Stimulated activated CD4-positive, alpha-beta T cell treated with anti-CD3 and anti-CD28 coated beads, Interleukin-2, amount 100 ng/mL, for 48 hours (primary cell): Measurements from ENCODE around the gene FBLN2.

Source experiments
- DNase-seq, 2 donors: peaks; one replicate each; pipeline ENCODE4 v3.0.0-alpha.2; 2020

FBLN2 gene

DNA sequence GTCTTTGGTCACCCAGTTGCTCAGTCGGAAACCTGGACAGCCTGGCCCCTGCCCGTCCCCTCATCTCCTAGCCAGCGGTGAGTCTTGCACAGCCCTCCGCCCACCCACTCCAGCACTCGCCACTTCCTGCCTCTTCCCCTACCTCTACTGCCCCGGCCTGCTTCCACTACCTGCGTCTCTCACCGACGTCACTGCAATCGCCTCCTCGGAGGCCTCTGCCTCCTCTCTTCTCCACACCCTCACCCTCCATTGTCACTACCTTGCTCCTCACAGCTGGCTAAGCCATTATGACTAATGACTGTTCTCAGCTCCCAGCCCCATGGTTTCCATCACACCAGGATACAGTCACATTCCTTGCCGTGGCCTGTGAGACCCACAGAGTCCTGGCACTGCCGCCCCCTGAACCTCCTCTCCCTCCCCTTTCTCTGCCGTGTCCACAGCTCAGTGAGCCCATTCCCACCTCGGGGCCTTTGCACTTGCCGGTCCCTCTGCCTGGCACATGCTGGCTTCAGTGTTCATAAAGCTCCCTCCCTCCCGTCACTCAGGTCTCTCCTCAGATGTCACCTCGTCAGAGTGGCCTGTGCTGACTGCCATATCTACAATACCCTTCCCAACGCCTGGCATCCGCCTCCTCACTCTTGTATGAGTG lies 104.8 kb downstream of the FBLN2 start:
- no peak for DNase-seq

- DNase-seq: no peak
Observed at GRCh38 chr3:13654330-13655060, 105.6 kb downstream of the FBLN2 start.

- peak in 1 of 2 donors; percentile 41 for DNase-seq
Observed at GRCh38 chr3:13655061-13655913, 106.4 kb downstream of the FBLN2 start.

GRCh38 chr3:13656584-13657301 lies 107.8 kb downstream of the FBLN2 start:
- no peak for DNase-seq

GRCh38 chr3:13657660-13658435 lies 108.9 kb downstream of the FBLN2 start:
- peak; percentile 67 to 69 for DNase-seq

GRCh38 chr3:13658681-13659080 lies 109.8 kb downstream of the FBLN2 start:
- DNase-seq: no peak

- no peak for DNase-seq
Observed at GRCh38 chr3:13659221-13659969, 110.5 kb downstream of the FBLN2 start.

DNA sequence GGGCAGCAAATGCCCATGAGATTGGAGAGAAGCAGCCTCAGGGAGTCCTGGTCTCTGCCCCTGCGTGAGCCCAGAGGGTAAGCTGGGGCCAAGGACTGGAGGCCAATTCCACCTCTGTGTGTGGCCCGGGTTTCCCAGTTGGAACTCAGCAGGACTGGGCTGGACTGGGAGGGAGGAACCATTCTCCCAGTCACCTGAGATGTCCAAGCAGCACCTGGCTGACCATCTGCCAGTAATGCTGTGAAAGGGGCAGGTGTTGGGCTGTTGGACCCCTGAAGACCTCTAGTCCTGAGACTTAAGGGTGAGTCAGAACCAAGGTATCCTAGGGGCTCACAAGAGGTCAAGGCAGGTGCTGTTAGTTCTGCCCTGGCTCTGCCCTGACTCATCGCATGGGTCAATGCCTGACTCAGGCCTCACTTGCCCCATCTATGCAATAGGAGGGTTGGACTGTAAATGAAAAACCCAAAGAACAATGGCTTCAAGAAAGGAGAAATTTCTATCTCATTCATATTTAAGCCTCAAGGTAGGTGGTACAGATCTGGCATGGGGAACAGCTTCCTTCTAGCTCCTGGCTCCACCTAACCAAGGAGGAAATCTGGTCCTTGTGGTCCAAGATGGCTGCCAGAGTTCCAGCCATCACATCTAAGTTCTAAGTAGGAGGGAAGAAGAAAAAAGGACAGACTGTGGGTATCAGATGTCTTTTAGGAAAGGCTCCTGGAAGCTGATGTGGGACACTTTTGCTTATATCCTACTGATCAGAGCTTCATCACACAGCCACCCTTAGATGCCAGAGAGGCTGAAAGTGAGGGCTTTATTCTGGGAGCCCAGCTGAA lies 111.3 kb downstream of the FBLN2 start:
- DNase-seq: no peak

GRCh38 chr3:13661121-13661520 lies 112.2 kb downstream of the FBLN2 start:
- no peak for DNase-seq

- DNase-seq: no peak
Observed at GRCh38 chr3:13662238-13662847, 113.4 kb downstream of the FBLN2 start.

DNA sequence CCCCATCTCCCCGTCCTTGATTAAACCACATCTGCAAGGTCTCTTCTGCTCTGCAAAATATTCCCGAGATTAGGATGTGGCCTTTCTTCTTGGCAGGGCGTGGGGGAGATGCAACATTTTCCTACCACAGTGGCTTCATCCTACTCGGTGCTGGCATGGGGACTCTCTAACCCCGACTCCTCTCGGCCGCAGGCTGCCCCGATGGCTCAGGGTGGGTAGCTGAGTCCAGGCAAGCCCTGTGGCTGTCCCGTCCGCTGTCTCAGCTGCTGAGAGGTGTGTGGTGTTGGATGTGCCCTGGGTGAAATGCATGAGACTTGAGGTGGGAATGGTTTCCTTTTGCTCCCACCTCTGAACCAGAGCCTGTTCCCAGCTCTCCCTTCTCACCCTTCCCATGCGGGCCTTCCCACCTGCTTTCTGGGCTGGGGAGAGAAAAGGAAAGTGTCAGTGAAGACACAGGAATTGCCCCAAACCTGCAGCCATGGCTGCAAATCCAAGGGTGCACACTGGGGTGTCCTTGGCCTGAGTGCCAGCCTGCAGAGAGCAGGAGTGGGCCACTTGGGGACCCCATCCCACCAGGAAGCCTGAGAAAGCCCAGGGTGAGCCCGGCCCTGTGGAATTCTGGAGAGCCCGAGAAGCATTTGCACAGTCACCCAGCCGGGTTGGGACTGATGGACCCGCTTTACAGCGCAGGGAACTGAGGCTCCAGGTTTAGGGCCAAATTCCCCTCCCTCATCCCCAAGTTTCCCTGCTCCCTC lies 115.0 kb downstream of the FBLN2 start:
- DNase-seq: no peak

DNA sequence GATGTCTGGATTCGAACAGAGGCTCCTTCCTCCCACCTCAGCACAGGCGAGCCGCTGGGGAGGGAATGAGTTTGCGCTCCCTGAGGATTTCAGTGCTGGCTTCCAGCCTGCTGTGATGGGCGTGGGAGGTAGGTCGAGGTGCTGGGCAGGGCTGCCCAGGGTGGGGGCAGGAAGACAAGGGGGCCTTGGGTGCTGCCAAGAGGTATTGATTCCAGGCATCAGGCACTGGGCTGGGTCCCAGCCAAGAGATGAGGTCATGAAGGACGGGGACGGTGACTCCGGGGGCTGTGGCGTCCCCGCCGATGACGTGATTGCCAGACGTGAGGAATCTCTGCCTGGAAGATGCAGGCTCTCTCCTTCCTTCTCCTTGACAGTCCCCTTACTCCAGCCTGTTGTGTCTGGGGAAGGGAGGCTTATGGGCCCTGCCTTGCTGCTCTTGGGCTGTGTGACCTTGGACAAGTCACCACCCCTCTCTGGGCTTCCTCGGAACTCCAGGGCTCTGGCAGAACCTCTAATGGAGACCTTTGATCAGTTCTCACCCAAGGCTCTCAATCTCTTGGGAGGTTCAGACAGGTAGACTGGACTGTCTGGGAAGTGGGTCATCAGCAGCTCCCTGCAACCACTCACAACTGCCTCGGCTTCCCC lies 116.8 kb downstream of the FBLN2 start:
- DNase-seq: no peak

DNA sequence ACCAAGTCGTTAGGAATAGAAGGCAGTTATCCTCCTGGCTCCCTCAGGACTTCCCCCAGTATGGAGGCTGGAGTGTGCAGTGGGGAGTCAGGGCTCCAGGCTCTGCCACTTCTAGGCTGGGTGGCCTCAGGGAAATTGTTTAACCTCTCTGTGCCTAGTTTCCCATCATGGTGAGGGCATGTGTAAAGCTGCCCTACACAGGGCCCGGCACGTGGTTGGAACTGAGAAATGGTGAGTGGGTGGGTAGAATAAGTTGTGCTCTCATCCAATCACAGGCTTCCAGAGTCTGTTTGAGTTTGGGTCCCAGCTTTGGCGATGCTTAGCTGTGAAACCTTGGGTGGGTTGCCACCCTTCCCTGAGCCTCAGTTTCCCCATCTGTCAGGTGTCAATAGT lies 117.3 kb downstream of the FBLN2 start:
- DNase-seq: no peak

- no peak for DNase-seq
Observed at GRCh38 chr3:13666781-13667709, 118.1 kb downstream of the FBLN2 start.

DNA sequence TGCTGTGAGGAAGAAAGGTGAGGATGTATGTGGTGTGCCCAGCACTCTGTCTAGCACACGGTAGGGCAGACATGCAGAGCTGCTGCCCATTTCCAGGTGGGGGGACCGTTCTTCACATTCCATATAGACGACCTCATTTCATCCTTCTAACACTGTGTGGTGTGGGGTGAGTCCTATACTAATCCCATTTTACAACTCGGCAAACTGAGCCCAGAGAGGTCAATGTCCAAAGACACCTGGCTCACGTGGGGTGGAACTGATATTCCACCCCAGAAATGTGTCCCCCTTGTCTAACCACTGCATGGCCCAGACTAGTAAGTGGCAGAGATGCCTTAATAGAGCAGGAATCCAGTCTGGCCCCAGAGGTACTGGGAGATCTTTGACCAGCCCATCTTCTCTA lies 119.2 kb downstream of the FBLN2 start:
- no peak for DNase-seq

DNA sequence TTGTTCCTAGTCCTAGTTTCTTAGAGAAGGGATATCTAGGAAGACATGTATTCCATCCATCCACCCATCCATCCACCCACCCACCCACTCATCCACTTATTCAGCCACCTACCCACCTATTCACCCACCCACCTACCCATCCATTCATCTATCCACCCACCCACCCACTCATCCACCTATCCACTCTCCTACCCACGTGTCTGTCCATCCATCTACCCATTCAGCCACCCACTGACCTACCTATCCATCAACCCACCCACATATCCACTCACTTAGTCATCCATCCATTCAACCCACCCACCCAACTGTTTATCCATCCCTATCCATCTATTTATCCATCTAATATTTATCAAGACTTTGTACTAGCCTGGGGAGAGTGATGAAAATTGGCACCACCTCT lies 120.5 kb downstream of the FBLN2 start:
- no peak for DNase-seq

- DNase-seq: no peak
Observed at GRCh38 chr3:13670292-13670691, 121.4 kb downstream of the FBLN2 start.
